IPS DF 6.9 (cell line): ENCODE results near the gene TPM2.

Experiments used
- DNase-seq: peaks from one replicate; pipeline ENCODE4 v3.0.0-alpha.2; 2013; ENCODE audit warnings: low read depth, low spot score
- H3K27ac ChIP-seq: one replicate; pipeline ENCODE4 v1.5.1; 2013; ENCODE audit warnings: low read length, control low read depth
- H3K27me3 ChIP-seq: 2 replicates; pipeline ENCODE4 v1.6.1; 2013; ENCODE audit warnings: mild to moderate bottlenecking, low read length; ENCODE audit not compliant: control insufficient read depth, insufficient read depth
- H3K36me3 ChIP-seq: 2 replicates; pipeline ENCODE4 v1.6.1; 2013; ENCODE audit warnings: low read length; ENCODE audit not compliant: control insufficient read depth, insufficient read depth
- H3K4me1 ChIP-seq: 2 replicates; pipeline ENCODE4 v1.6.1; 2013; ENCODE audit warnings: low read length; ENCODE audit not compliant: control insufficient read depth, insufficient read depth
- H3K4me3 ChIP-seq: 2 replicates; pipeline ENCODE4 v1.5.1; 2013; ENCODE audit warnings: mild to moderate bottlenecking, low read length
- H3K9me3 ChIP-seq: 2 replicates; pipeline ENCODE4 v1.6.1; 2013; ENCODE audit warnings: low read length, inconsistent platforms; ENCODE audit not compliant: control insufficient read depth, insufficient read depth
- WGBS: extraction: QIAGEN DNeasy Blood & Tissue Kit; methylation state at CpG from one replicate; pipeline ENCODE4 v1.1.7; 2013; ENCODE audit warnings: mixed read lengths, missing lambda C conversion rate; ENCODE audit not compliant: insufficient read length, insufficient coverage; 5-methylcytosine and 5-hydroxymethylcytosine counted together

The TPM2 gene

GRCh38 chr9:35675732-35676392, 13.9 kb downstream of the TPM2 start:
- no CpG with 5 or more reads among the region's 51 CpGs for WGBS
- H3K9me3 ChIP-seq, result no peaks in the 10 kb centered on the region
- DNase-seq, result no peak

GRCh38 chr9:35675204-35675603, 14.5 kb downstream of the TPM2 start:
- no peaks in the 10 kb centered on the region; the same call in 1 of the 2 replicates for H3K4me1 ChIP-seq

More at GRCh38 chr9:35675732-35676392, 13.9 kb downstream of the TPM2 start:
- Histone ChIP-seq H3K27me3 (no peaks in the 10 kb centered on the region; the same call in 1 of the 2 replicates), H3K27ac (no peak overlapping the region), H3K4me1 (peaks cover 1% of the 10 kb centered on the region; the same call in 1 of the 2 replicates), H3K36me3 (no peaks in the 10 kb centered on the region), H3K4me3 (peak overlapping the region; percentile 27; the same call in 1 of the 2 replicates)

GRCh38 chr9:35674025-35674361, 15.7 kb downstream of the TPM2 start:
- Histone ChIP-seq H3K9me3 (no peaks in the 10 kb centered on the region), H3K27ac (no peak overlapping the region), H3K27me3 (no peaks in the 10 kb centered on the region; the same call in 1 of the 2 replicates), H3K4me1 (no peaks in the 10 kb centered on the region; the same call in 1 of the 2 replicates), H3K4me3 (no peak overlapping the region), H3K36me3 (no peaks in the 10 kb centered on the region)
- DNase-seq, result no peak
- no CpG with 5 or more reads among the region's 3 CpGs for WGBS

More at GRCh38 chr9:35675204-35675603, 14.5 kb downstream of the TPM2 start:
- Histone ChIP-seq H3K4me3 (peak overlapping the region; percentile 27; the same call in 1 of the 2 replicates), H3K27ac (no peak overlapping the region), H3K9me3 (no peaks in the 10 kb centered on the region), H3K36me3 (no peaks in the 10 kb centered on the region), H3K27me3 (no peaks in the 10 kb centered on the region; the same call in 1 of the 2 replicates)
- WGBS, result no CpG with 5 or more reads among the region's 13 CpGs
- DNase-seq, result no peak

- no peaks in the 10 kb centered on the region; the same call in 1 of the 2 replicates for H3K27me3 ChIP-seq
- no peak within 1 kb of the TSS for H3K27ac ChIP-seq
- no CpG with 5 or more reads among the region's 10 CpGs for WGBS
- no peak for DNase-seq
- no peak within 1 kb of the TSS for H3K4me3 ChIP-seq
- no peaks in the 10 kb centered on the region for H3K9me3 ChIP-seq
- H3K4me1 ChIP-seq, result no peaks in the 10 kb centered on the region; the same call in 1 of the 2 replicates
- no peaks in the 10 kb centered on the region for H3K36me3 ChIP-seq
Measured at GRCh38 chr9:35673132-35674024, 16.3 kb downstream of the TPM2 start, which contains the start of gene CA9. Gene CA9, plus strand, starts transcription at chr9:35673928. Its CDS starts 32 bp downstream, at chr9:35673960.

DNA sequence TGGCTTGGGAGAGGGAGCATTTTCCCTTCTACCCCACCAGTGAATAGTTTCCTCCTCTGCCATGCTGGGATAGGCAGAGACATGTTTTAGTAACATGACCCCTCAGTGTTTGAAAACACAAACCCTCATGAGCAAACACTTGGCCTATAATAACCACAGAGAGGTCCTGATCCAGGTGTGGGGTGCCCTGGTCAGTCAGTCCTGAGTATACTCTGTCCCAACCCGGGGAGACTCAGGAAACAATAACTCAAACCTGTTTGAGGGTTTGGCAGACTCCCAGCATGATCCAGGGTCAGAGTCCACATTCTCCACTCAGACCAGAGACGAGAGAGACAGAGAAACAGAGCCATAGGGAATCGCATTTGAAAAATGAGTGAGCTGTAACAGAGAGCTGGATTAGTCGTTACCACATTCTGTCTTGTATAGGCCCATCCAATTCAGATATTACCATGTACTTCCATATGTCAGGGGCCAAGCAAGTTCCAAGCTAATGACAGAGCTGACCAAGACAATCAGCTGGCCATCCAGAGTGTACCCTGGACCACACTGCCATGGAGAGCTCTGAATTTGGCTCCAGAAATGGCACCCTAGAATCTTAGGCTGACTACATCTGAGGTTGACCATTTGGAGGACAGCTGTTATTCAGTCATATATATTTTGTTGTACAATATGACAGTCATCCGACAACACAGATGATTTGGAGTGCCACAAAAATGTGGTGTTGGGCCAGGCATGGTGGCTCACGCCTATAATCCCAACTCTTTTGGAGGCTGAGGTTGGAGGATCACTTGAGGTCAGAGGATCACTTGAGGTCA, 20.2 kb downstream of the TPM2 start:
- no peaks in the 10 kb centered on the region; the same call in 1 of the 2 replicates for H3K27me3 ChIP-seq
- H3K36me3 ChIP-seq, result no peaks in the 10 kb centered on the region
- no peak overlapping the region for H3K4me3 ChIP-seq
- no peak overlapping the region for H3K27ac ChIP-seq
- H3K4me1 ChIP-seq, result no peaks in the 10 kb centered on the region
- DNase-seq, result no peak
- no peaks in the 10 kb centered on the region for H3K9me3 ChIP-seq
- WGBS, result no CpG with 5 or more reads among the region's 6 CpGs

DNA sequence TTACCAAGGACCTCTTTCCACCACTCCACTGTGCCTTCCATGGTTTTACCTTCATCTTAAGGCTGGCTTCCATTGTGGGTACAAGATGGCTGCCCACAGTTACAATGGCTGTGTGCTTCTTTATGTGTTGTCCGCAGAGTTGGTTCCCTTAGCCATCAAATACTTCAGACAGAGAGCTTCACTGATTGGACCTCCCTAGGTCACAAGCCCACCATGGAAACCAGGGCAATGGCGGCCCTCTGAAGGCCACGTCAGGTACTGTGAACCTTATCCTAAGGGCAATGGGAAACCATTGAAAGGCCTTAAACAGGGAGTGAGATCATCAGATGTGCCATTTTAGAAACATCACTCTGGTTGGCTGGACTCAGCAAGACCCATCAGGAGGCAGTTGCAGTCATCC, 21.8 kb downstream of the TPM2 start:
- H3K27ac ChIP-seq, result no peak overlapping the region
- H3K27me3 ChIP-seq, result no peaks in the 10 kb centered on the region
- no CpG with 5 or more reads among the region's 3 CpGs for WGBS
- H3K36me3 ChIP-seq, result no peaks in the 10 kb centered on the region
- H3K4me3 ChIP-seq, result no peak overlapping the region
- no peaks in the 10 kb centered on the region for H3K4me1 ChIP-seq
- DNase-seq, result no peak
- H3K9me3 ChIP-seq, result no peaks in the 10 kb centered on the region

GRCh38 chr9:35666549-35666948, 23.2 kb downstream of the TPM2 start:
- Histone ChIP-seq H3K4me3 (no peak overlapping the region), H3K9me3 (no peaks in the 10 kb centered on the region), H3K27ac (no peak overlapping the region), H3K27me3 (no peaks in the 10 kb centered on the region), H3K4me1 (no peaks in the 10 kb centered on the region), H3K36me3 (no peaks in the 10 kb centered on the region)
- DNase-seq, result no peak
- WGBS, result no CpG with 5 or more reads among the region's 5 CpGs

DNA sequence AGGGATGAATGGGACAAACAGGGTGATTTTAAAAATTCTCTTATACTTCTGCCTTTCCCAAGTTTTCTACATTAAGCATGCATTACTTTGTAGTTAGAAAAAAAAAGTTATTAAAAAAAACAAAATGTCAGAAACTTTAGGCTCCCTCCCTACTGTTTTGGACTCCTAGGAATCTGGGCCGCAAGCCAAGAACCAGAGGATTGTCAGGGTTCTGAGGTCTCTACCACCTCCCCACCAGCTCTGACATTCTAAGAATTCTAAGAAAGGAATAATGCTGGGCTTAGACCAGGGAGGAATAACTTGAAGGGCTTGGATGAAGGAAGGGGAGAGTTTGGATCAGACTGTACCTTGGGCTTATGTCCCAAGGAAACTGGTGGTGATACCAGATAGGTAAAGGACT, 23.7 kb downstream of the TPM2 start:
- H3K4me3 ChIP-seq, result no peak overlapping the region
- H3K27ac ChIP-seq, result no peak overlapping the region
- no peaks in the 10 kb centered on the region for H3K27me3 ChIP-seq
- H3K36me3 ChIP-seq, result peaks cover under 1% of the 10 kb centered on the region
- H3K9me3 ChIP-seq, result no peaks in the 10 kb centered on the region
- H3K4me1 ChIP-seq, result no peaks in the 10 kb centered on the region
- WGBS, result no CpG with 5 or more reads among the region's 1 CpG
- DNase-seq, result no peak

- no peak overlapping the region for H3K27ac ChIP-seq
Measured at GRCh38 chr9:35665471-35665818, 24.3 kb downstream of the TPM2 start.

More at GRCh38 chr9:35665471-35665818, 24.3 kb downstream of the TPM2 start:
- Histone ChIP-seq H3K9me3 (no peaks in the 10 kb centered on the region), H3K4me1 (no peaks in the 10 kb centered on the region), H3K36me3 (peaks cover 6% of the 10 kb centered on the region), H3K27me3 (no peaks in the 10 kb centered on the region), H3K4me3 (peak overlapping the region; percentile 60; the same call in 1 of the 2 replicates)
- 100% methylated on average over 2 of the region's 5 CpGs for WGBS
- DNase-seq, result no peak
